ENCODE results near the gene PHTF2.

PHTF2 gene

DNA sequence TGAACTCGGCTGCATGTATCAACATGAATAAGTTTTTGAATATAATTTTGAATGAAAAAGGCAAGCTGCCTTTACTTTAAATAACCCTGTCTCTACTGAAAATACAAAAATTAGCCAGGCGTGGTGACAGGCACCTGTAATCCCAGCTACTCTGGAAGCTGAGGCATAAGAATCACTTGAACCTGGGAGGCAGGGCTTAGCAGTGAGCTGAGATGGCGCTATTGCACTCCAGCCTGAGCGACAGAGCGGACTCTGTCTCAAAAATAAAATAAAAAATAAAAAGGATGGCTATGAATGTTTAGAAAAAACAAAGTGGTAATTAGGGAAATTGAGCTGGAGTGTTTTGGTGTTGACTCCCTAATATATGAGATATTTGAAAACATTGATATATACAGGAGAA, 133.3 kb downstream of the PHTF2 start:
- no peak for DNase-seq (ENCODE audit: low read depth)
- TF ChIP-seq CTCF (IDR thresholded peaks at IDR 0.05; ENCODE audit: insufficient read depth, low read depth, low read length, missing control alignments), result no peak
- H3K4me3 ChIP-seq (ENCODE audit: low read length), result no peak overlapping the region

- DNase-seq (ENCODE audit: low read depth), result peak; percentile 81
- H3K4me3 ChIP-seq (ENCODE audit: low read length), result no peak overlapping the region
- no peak for TF ChIP-seq CTCF (IDR thresholded peaks at IDR 0.05; ENCODE audit: insufficient read depth, low read depth, low read length, missing control alignments)
Measured at GRCh38 chr7:77933394-77933793, 134.8 kb downstream of the PHTF2 start.

DNA sequence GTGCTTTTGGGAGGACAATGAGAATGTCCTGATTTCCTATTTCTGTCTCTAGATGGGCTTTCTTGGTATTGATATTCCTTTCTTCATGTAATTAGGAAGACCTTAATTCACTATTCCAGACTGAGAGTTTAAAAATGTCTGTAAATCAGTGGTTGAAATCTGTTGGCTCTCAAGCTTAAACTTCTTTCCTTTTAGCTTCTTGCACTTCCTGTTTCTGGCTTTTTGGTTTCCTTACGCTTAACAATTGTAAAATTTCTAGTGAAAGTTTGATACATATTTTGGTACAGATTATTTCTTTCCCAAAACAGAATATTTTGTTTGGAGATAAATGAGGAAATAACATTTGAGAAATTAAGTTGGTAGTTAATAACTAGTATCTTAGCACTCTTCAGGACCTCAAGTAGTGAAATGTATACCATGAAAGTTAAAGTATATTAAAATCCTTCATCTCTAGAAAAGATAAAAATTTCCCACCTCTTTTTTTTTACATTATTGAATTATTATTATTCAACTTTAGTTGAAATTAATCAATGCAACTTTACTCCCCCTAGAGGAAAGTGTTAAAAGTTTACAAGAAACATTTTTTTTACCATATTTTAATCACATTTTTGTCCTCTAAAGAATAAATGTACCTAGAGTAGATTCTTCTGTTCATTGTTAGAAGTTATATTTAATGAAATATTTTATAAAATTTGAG, 137.2 kb downstream of the PHTF2 start:
- DNase-seq (ENCODE audit: low read depth), result no peak
- TF ChIP-seq CTCF (IDR thresholded peaks at IDR 0.05; ENCODE audit: insufficient read depth, low read depth, low read length, missing control alignments), result no peak

GRCh38 chr7:77940647-77941046, 142.1 kb downstream of the PHTF2 start:
- DNase-seq (ENCODE audit: low read depth), result peak; percentile 41
- TF ChIP-seq CTCF (IDR thresholded peaks at IDR 0.05; ENCODE audit: insufficient read depth, low read depth, low read length, missing control alignments), result peak; percentile 68

More for the DNA sequence above, 137.2 kb downstream of the PHTF2 start:
- H3K4me3 ChIP-seq (ENCODE audit: low read length), result no peak overlapping the region

DNA sequence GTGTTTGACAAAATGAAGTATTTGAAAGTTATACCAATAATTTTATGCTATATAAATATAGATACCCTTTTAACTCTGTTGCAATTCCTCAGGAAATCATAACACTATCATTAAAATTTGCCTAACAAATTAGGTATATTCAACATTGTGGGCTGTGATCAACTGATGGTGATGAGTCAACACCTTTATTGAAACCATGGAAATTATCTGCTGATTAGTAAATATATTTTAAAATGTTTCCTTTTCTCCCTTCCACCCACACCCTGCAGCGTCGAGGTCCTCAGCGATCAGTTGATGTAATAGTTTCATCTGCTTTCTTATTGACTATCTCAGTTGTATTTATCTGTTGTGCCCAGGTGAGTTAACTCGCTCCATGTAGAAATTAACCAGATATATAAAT, 143.9 kb downstream of the PHTF2 start:
- no peak for TF ChIP-seq CTCF (IDR thresholded peaks at IDR 0.05; ENCODE audit: insufficient read depth, low read depth, low read length, missing control alignments)
- no peak for DNase-seq (ENCODE audit: low read depth)
- no peak overlapping the region for H3K4me3 ChIP-seq (ENCODE audit: low read length)

More at GRCh38 chr7:77940647-77941046, 142.1 kb downstream of the PHTF2 start:
- no peak overlapping the region for H3K4me3 ChIP-seq (ENCODE audit: low read length)

GRCh38 chr7:77944183-77945182, 145.9 kb downstream of the PHTF2 start:
- no peak for DNase-seq (ENCODE audit: low read depth)
- H3K4me3 ChIP-seq (ENCODE audit: low read length), result no peak overlapping the region
- no peak for TF ChIP-seq CTCF (IDR thresholded peaks at IDR 0.05; ENCODE audit: insufficient read depth, low read depth, low read length, missing control alignments)

Data from epithelial cell of esophagus (primary cell).